T-helper 2 cell treated with Interferon-gamma antibody and Interleukin-4, amounts not matched to agents 5 μg/mL and 100 μg/mL, for 36 hours (primary cell): ENCODE data around the gene CNTN5.

Source experiments
- DNase-seq: peaks from one replicate; pipeline ENCODE4 v3.0.0; 2021; ENCODE audit warnings: low spot score
- H3K27ac Mint-ChIP-seq: one replicate; pipeline ENCODE4 v1.8.0; 2021; ENCODE audit warnings: mild to moderate bottlenecking, mixed read lengths
- H3K27me3 Mint-ChIP-seq: one replicate; pipeline ENCODE4 v1.8.0; 2021; ENCODE audit warnings: low read depth, mixed read lengths
- H3K36me3 Mint-ChIP-seq: one replicate; pipeline ENCODE4 v1.8.0; 2021; ENCODE audit warnings: low read depth, mixed read lengths
- H3K4me1 Mint-ChIP-seq: one replicate; pipeline ENCODE4 v1.8.0; 2021; ENCODE audit warnings: low read depth, mixed read lengths
- H3K4me3 Mint-ChIP-seq: one replicate; pipeline ENCODE4 v1.8.0; 2022; ENCODE audit warnings: mild to moderate bottlenecking, moderate library complexity, mixed read lengths
- H3K9me3 Mint-ChIP-seq: one replicate; pipeline ENCODE4 v1.8.0; 2021; ENCODE audit warnings: mixed read lengths

Gene CNTN5

GRCh38 chr11:99706848-99707247 is 686.1 kb downstream of the CNTN5 start:
- Mint-ChIP-seq H3K9me3 (peaks cover 9% of the 10 kb centered on the region), H3K4me1 (no peaks in the 10 kb centered on the region), H3K27me3 (no peaks in the 10 kb centered on the region), H3K4me3 (no peak overlapping the region), H3K36me3 (no peaks in the 10 kb centered on the region), H3K27ac (no peak overlapping the region)
- no peak for DNase-seq

GRCh38 chr11:99708928-99709672 is 688.4 kb downstream of the CNTN5 start:
- no peaks in the 10 kb centered on the region for H3K36me3 Mint-ChIP-seq
- no peak for DNase-seq
- H3K27ac Mint-ChIP-seq = no peak overlapping the region
- H3K9me3 Mint-ChIP-seq = peaks cover 14% of the 10 kb centered on the region
- H3K27me3 Mint-ChIP-seq = no peaks in the 10 kb centered on the region
- no peak overlapping the region for H3K4me3 Mint-ChIP-seq
- H3K4me1 Mint-ChIP-seq = no peaks in the 10 kb centered on the region

GRCh38 chr11:99716302-99716701 is 695.6 kb downstream of the CNTN5 start:
- Mint-ChIP-seq H3K9me3 (peaks cover 45% of the 10 kb centered on the region), H3K27me3 (no peaks in the 10 kb centered on the region), H3K4me1 (no peaks in the 10 kb centered on the region), H3K4me3 (no peak overlapping the region), H3K36me3 (no peaks in the 10 kb centered on the region), H3K27ac (no peak overlapping the region)
- DNase-seq = no peak

- Mint-ChIP-seq H3K9me3 (peaks cover 44% of the 10 kb centered on the region), H3K27me3 (no peaks in the 10 kb centered on the region), H3K36me3 (no peaks in the 10 kb centered on the region), H3K4me1 (no peaks in the 10 kb centered on the region), H3K27ac (no peak overlapping the region), H3K4me3 (no peak overlapping the region)
- DNase-seq = no peak
Observed at GRCh38 chr11:99718291-99718690, 697.5 kb downstream of the CNTN5 start.

GRCh38 chr11:99739464-99740089 is 718.8 kb downstream of the CNTN5 start:
- Mint-ChIP-seq H3K27me3 (no peaks in the 10 kb centered on the region), H3K27ac (no peak overlapping the region), H3K9me3 (peaks cover 6% of the 10 kb centered on the region), H3K4me3 (no peak overlapping the region), H3K4me1 (no peaks in the 10 kb centered on the region), H3K36me3 (no peaks in the 10 kb centered on the region)
- DNase-seq = no peak

GRCh38 chr11:99742501-99742900 is 721.8 kb downstream of the CNTN5 start:
- Mint-ChIP-seq H3K9me3 (peaks cover 6% of the 10 kb centered on the region), H3K4me3 (no peak overlapping the region), H3K27ac (no peak overlapping the region), H3K4me1 (no peaks in the 10 kb centered on the region), H3K27me3 (no peaks in the 10 kb centered on the region), H3K36me3 (no peaks in the 10 kb centered on the region)
- no peak for DNase-seq

GRCh38 chr11:99759787-99760186 is 739.0 kb downstream of the CNTN5 start:
- DNase-seq = no peak
- H3K4me1 Mint-ChIP-seq = no peaks in the 10 kb centered on the region
- H3K9me3 Mint-ChIP-seq = peaks cover 18% of the 10 kb centered on the region
- no peaks in the 10 kb centered on the region for H3K36me3 Mint-ChIP-seq
- H3K4me3 Mint-ChIP-seq = no peak overlapping the region
- H3K27me3 Mint-ChIP-seq = no peaks in the 10 kb centered on the region
- H3K27ac Mint-ChIP-seq = no peak overlapping the region

- Mint-ChIP-seq H3K27me3 (no peaks in the 10 kb centered on the region), H3K4me1 (no peaks in the 10 kb centered on the region), H3K27ac (no peak overlapping the region), H3K9me3 (peaks cover 16% of the 10 kb centered on the region), H3K36me3 (no peaks in the 10 kb centered on the region), H3K4me3 (no peak overlapping the region)
- DNase-seq = no peak
Observed at GRCh38 chr11:99766811-99767210, 746.1 kb downstream of the CNTN5 start.

GRCh38 chr11:99773646-99774045 is 752.9 kb downstream of the CNTN5 start:
- Mint-ChIP-seq H3K27ac (no peak overlapping the region), H3K36me3 (no peaks in the 10 kb centered on the region)
- DNase-seq = no peak

GRCh38 chr11:99781074-99781473 is 760.3 kb downstream of the CNTN5 start:
- DNase-seq = no peak
- Mint-ChIP-seq H3K27ac (no peak overlapping the region), H3K9me3 (peaks cover 24% of the 10 kb centered on the region), H3K4me1 (no peaks in the 10 kb centered on the region), H3K27me3 (no peaks in the 10 kb centered on the region), H3K36me3 (no peaks in the 10 kb centered on the region), H3K4me3 (no peak overlapping the region)

More at GRCh38 chr11:99773646-99774045, 752.9 kb downstream of the CNTN5 start:
- no peak overlapping the region for H3K4me3 Mint-ChIP-seq
- H3K27me3 Mint-ChIP-seq = no peaks in the 10 kb centered on the region
- H3K4me1 Mint-ChIP-seq = no peaks in the 10 kb centered on the region
- peaks cover 18% of the 10 kb centered on the region for H3K9me3 Mint-ChIP-seq

GRCh38 chr11:99791354-99791753 is 770.6 kb downstream of the CNTN5 start:
- no peaks in the 10 kb centered on the region for H3K27me3 Mint-ChIP-seq
- H3K36me3 Mint-ChIP-seq = no peaks in the 10 kb centered on the region
- peaks cover 60% of the 10 kb centered on the region for H3K9me3 Mint-ChIP-seq
- no peak overlapping the region for H3K4me3 Mint-ChIP-seq
- no peaks in the 10 kb centered on the region for H3K4me1 Mint-ChIP-seq
- no peak for DNase-seq
- H3K27ac Mint-ChIP-seq = no peak overlapping the region

- no peaks in the 10 kb centered on the region for H3K36me3 Mint-ChIP-seq
Observed at GRCh38 chr11:99795999-99796398, 775.2 kb downstream of the CNTN5 start.

GRCh38 chr11:99803501-99803900 is 782.8 kb downstream of the CNTN5 start:
- H3K4me1 Mint-ChIP-seq = no peaks in the 10 kb centered on the region
- H3K27ac Mint-ChIP-seq = no peak overlapping the region
- no peak for DNase-seq
- peaks cover 47% of the 10 kb centered on the region for H3K9me3 Mint-ChIP-seq
- H3K36me3 Mint-ChIP-seq = no peaks in the 10 kb centered on the region
- no peaks in the 10 kb centered on the region for H3K27me3 Mint-ChIP-seq
- no peak overlapping the region for H3K4me3 Mint-ChIP-seq

More at GRCh38 chr11:99795999-99796398, 775.2 kb downstream of the CNTN5 start:
- no peaks in the 10 kb centered on the region for H3K4me1 Mint-ChIP-seq
- H3K9me3 Mint-ChIP-seq = peaks cover 73% of the 10 kb centered on the region
- H3K27me3 Mint-ChIP-seq = no peaks in the 10 kb centered on the region
- H3K27ac Mint-ChIP-seq = no peak overlapping the region
- no peak overlapping the region for H3K4me3 Mint-ChIP-seq
- no peak for DNase-seq

GRCh38 chr11:99812516-99812915 is 791.8 kb downstream of the CNTN5 start:
- H3K9me3 Mint-ChIP-seq = peaks cover 11% of the 10 kb centered on the region
- H3K4me1 Mint-ChIP-seq = no peaks in the 10 kb centered on the region
- DNase-seq = no peak
- no peaks in the 10 kb centered on the region for H3K36me3 Mint-ChIP-seq
- H3K4me3 Mint-ChIP-seq = no peak overlapping the region
- no peaks in the 10 kb centered on the region for H3K27me3 Mint-ChIP-seq
- H3K27ac Mint-ChIP-seq = no peak overlapping the region
